Measurements from ENCODE around the gene RCCD1. TPM values are rescaled to one million over a fixed set of nuclear protein-coding genes. Genes with fewer than 3 reads are reported as not detected.

Gene RCCD1
- total RNA-seq, 1 experiment from 2014 or later = 28.8 TPM

GRCh38 chr15:90911906-90912769 lies 42.5 kb upstream of the RCCD1 start:
- no peak for TF ChIP-seq EZH2 (IDR thresholded peaks at IDR 0.05; ENCODE audit: borderline replicate concordance, low read depth, low read length, poor library complexity, severe bottlenecking)
- TF ChIP-seq CTCF (conservative IDR thresholded peaks at IDR 0.05; ENCODE audit: low read depth, low read length) = no peak
- POLR2A ChIA-PET (ENCODE audit: low non-redundant PET) = no interaction called here
- no peaks in the 10 kb centered on the region for H3K4me1 ChIP-seq (ENCODE audit: insufficient read depth, low read length, poor library complexity, severe bottlenecking)
- H3K9me3 ChIP-seq (ENCODE audit: low read depth, low read length, poor library complexity, severe bottlenecking) = no peaks in the 10 kb centered on the region
- CTCF ChIA-PET = no interaction called here
- BruUV-seq (replicated peaks) = no TSS peak
- no peak overlapping the region for H3K27ac ChIP-seq (ENCODE audit: low read depth, low read length, poor library complexity, severe bottlenecking)
- DNase-seq (ENCODE audit: low spot score) = no peak
- H3K4me3 ChIP-seq (ENCODE audit: low read depth, low read length, poor library complexity, severe bottlenecking) = no peak overlapping the region
- no peaks in the 10 kb centered on the region for H3K27me3 ChIP-seq (replicated peaks; ENCODE audit: insufficient read depth, low read depth, low read length, poor library complexity)
- H3K36me3 ChIP-seq (ENCODE audit: insufficient read depth, low read length, poor library complexity, severe bottlenecking) = peaks cover 82% of the 10 kb centered on the region
- intact Hi-C loops (cut with micrococcal nuclease; ENCODE audit: unreplicated experiment) = no loop called here

GRCh38 chr15:90912770-90913075 lies 42.0 kb upstream of the RCCD1 start:
- peaks cover 76% of the 10 kb centered on the region for H3K36me3 ChIP-seq (ENCODE audit: insufficient read depth, low read length, poor library complexity, severe bottlenecking)
- no peaks in the 10 kb centered on the region for H3K27me3 ChIP-seq (replicated peaks; ENCODE audit: insufficient read depth, low read depth, low read length, poor library complexity)
- ChIA-PET POLR2A (ENCODE audit: low non-redundant PET) (no interaction called here), CTCF (no interaction called here)
- TF ChIP-seq CTCF (conservative IDR thresholded peaks at IDR 0.05; ENCODE audit: low read depth, low read length) (no peak), EZH2 (IDR thresholded peaks at IDR 0.05; ENCODE audit: borderline replicate concordance, low read depth, low read length, poor library complexity, severe bottlenecking) (no peak)
- no peak overlapping the region for H3K4me3 ChIP-seq (ENCODE audit: low read depth, low read length, poor library complexity, severe bottlenecking)
- no peak overlapping the region for H3K27ac ChIP-seq (ENCODE audit: low read depth, low read length, poor library complexity, severe bottlenecking)
- intact Hi-C loops (cut with micrococcal nuclease; ENCODE audit: unreplicated experiment) = no loop called here
- H3K4me1 ChIP-seq (ENCODE audit: insufficient read depth, low read length, poor library complexity, severe bottlenecking) = no peaks in the 10 kb centered on the region
- no peaks in the 10 kb centered on the region for H3K9me3 ChIP-seq (ENCODE audit: low read depth, low read length, poor library complexity, severe bottlenecking)
- no peak for DNase-seq (ENCODE audit: low spot score)
- BruUV-seq (replicated peaks) = no TSS peak

GRCh38 chr15:90913398-90913944 lies 41.2 kb upstream of the RCCD1 start:
- no peaks in the 10 kb centered on the region for H3K27me3 ChIP-seq (replicated peaks; ENCODE audit: insufficient read depth, low read depth, low read length, poor library complexity)
- no TSS peak for BruUV-seq (replicated peaks)
- no peaks in the 10 kb centered on the region for H3K4me1 ChIP-seq (ENCODE audit: insufficient read depth, low read length, poor library complexity, severe bottlenecking)
- ChIA-PET POLR2A (ENCODE audit: low non-redundant PET) (no interaction called here), CTCF (no interaction called here)
- TF ChIP-seq CTCF (conservative IDR thresholded peaks at IDR 0.05; ENCODE audit: low read depth, low read length) (no peak), EZH2 (IDR thresholded peaks at IDR 0.05; ENCODE audit: borderline replicate concordance, low read depth, low read length, poor library complexity, severe bottlenecking) (no peak)
- H3K27ac ChIP-seq (ENCODE audit: low read depth, low read length, poor library complexity, severe bottlenecking) = no peak overlapping the region
- no peak overlapping the region for H3K4me3 ChIP-seq (ENCODE audit: low read depth, low read length, poor library complexity, severe bottlenecking)
- H3K9me3 ChIP-seq (ENCODE audit: low read depth, low read length, poor library complexity, severe bottlenecking) = no peaks in the 10 kb centered on the region
- no peak for DNase-seq (ENCODE audit: low spot score)
- peaks cover 78% of the 10 kb centered on the region for H3K36me3 ChIP-seq (ENCODE audit: insufficient read depth, low read length, poor library complexity, severe bottlenecking)
- intact Hi-C loops (cut with micrococcal nuclease; ENCODE audit: unreplicated experiment) = no loop called here

All from A673 (cell line).